ENCODE data around the gene DNAH2. TPM values are rescaled to one million over a fixed set of nuclear protein-coding genes. Genes with fewer than 3 reads are reported as not detected.
A peak's percentile ranks its signal among the peaks of the same experiment; 100 is the strongest.

The DNAH2 gene
- total and polyA plus RNA-seq, 11 donors = 0.02 to 0.56 (median 0.05) TPM; not detected in 4

DNA sequence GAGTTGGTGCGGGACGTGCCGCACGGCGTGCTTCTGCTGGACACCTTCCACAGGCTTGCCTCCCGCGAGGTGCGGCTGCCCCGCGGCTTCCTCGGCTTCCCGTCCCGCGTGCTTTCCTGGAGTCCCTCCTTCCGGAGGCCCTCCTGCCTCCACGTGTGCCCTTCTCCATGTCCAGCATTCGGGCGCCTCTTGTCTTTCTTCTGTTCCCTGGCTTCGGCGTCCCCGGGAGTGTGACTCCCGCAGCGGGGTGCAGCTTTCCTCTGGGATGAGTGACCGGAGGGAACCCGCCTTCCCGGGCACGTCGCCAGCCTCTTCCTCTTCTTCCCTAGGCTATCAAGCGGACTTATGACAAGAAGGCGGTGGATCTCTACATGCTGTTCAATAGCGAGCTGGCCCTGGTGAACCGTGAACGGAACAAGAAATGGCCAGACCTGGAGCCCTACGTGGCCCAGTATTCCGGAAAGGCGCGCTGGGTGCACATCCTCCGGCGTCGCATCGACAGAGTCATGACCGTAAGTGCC lies 23.0 kb downstream of the DNAH2 start:
- H3K4me1 ChIP-seq = peaks cover 0 to 13% (median 0%) of the 10 kb centered on the region in 12 donors
- no peak for TF ChIP-seq POLR2A (IDR thresholded peaks at IDR 0.05)
- TF ChIP-seq, protein P1, sequence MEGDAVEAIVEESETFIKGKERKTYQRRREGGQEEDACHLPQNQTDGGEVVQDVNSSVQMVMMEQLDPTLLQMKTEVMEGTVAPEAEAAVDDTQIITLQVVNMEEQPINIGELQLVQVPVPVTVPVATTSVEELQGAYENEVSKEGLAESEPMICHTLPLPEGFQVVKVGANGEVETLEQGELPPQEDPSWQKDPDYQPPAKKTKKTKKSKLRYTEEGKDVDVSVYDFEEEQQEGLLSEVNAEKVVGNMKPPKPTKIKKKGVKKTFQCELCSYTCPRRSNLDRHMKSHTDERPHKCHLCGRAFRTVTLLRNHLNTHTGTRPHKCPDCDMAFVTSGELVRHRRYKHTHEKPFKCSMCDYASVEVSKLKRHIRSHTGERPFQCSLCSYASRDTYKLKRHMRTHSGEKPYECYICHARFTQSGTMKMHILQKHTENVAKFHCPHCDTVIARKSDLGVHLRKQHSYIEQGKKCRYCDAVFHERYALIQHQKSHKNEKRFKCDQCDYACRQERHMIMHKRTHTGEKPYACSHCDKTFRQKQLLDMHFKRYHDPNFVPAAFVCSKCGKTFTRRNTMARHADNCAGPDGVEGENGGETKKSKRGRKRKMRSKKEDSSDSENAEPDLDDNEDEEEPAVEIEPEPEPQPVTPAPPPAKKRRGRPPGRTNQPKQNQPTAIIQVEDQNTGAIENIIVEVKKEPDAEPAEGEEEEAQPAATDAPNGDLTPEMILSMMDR (IDR thresholded peaks at IDR 0.05) = no peak
- peak overlapping the region in 8 of 12 donors; percentile 12 to 35 (median 24) for H3K4me3 ChIP-seq
- H3K9me3 ChIP-seq = no peaks in the 10 kb centered on the region
- peaks cover 0 to 13% (median 4%) of the 10 kb centered on the region in 9 donors for H3K27me3 ChIP-seq
- ATAC-seq (peak in 1 of 4 donors; percentile 30), DNase-seq (no peak)
- no peaks in the 10 kb centered on the region for H3K36me3 ChIP-seq
- WGBS, 4 donors = 46 to 66% (median 63%) methylated on average over 42 of the region's 42 CpGs
- H3K27ac ChIP-seq = no peak overlapping the region
- intact Hi-C loops (cut with DNase I) = loop anchor here (5.0 to 10.0 kb wide), 13 partner anchors 74 to 317 kb away; partner anchors contain the start of genes CYB5D1 (in 6 of the 10), NAA38 (in 6 of the 10) and TMEM88 (in 6 of the 10)

DNA sequence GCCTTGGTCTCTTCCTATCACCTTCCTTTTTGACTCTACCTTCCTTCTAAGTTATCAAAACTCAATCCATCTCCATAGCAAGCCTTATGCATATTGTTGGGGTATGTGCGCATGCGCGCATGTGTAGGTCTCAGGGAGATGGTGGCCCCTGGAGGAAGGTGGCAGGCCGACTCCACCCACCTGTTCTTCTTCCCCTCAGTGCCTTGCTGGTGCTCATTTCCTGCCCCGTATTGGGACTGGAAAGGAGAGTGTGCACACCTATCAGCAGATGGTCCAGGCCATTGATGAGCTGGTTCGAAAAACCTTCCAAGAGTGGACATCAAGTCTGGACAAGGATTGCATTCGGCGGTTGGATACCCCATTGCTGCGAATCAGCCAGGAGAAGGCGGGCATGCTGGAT lies 25.2 kb downstream of the DNAH2 start:
- no peak for TF ChIP-seq POLR2A (IDR thresholded peaks at IDR 0.05)
- TF ChIP-seq, protein P1 (IDR thresholded peaks at IDR 0.05) = no peak
- Histone ChIP-seq H3K4me1 (peaks cover 0 to 13% (median 2%) of the 10 kb centered on the region in 12 donors), H3K27ac (no peak overlapping the region), H3K9me3 (no peaks in the 10 kb centered on the region), H3K36me3 (no peaks in the 10 kb centered on the region), H3K4me3 (no peak overlapping the region), H3K27me3 (peaks cover 0 to 13% (median 3%) of the 10 kb centered on the region in 9 donors)
- ATAC-seq = no peak
- intact Hi-C loops (cut with DNase I) = loop anchor here (2.0 to 10.0 kb wide), 16 partner anchors 72 to 315 kb away; partner anchors contain the start of genes CYB5D1 (in 6 of the 10), NAA38 (in 6 of the 10) and TMEM88 (in 6 of the 10)
- WGBS, 4 donors = 56 to 71% (median 65%) methylated on average over 10 of the region's 10 CpGs
- no peak for DNase-seq

DNA sequence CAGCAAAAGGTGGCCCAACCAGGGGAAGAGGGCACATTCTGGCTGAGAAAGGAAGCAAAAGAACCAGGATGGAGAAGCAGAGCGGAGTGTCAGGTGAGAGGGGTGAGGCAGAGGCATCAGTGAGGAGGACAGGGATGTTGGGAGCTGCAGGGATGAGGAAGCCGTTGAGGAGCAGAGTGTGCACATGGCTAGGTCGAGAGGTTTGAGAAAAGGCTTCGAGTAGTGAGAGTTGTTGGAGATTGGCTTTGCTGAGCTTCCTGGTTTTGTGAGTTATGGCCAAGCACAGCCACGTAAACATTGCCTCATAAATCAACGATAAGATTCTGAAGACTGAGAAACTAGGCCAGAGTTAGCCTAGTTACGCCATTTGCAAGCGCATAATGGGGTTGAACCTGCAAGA lies 26.9 kb downstream of the DNAH2 start:
- Histone ChIP-seq H3K4me1 (peaks cover 0 to 18% (median 5%) of the 10 kb centered on the region in 12 donors), H3K4me3 (no peak overlapping the region), H3K27me3 (peaks cover 0 to 13% (median 3%) of the 10 kb centered on the region in 9 donors), H3K9me3 (no peaks in the 10 kb centered on the region), H3K27ac (no peak overlapping the region), H3K36me3 (no peaks in the 10 kb centered on the region)
- TF ChIP-seq, protein P1 (IDR thresholded peaks at IDR 0.05) = no peak
- no peak for TF ChIP-seq POLR2A (IDR thresholded peaks at IDR 0.05)
- WGBS, 4 donors = 73 to 80% (median 79%) methylated on average over 8 of the region's 8 CpGs
- no peak for ATAC-seq
- intact Hi-C loops (cut with DNase I) = loop anchor here (5.0 to 10.0 kb wide), 13 partner anchors 70 to 313 kb away; partner anchors contain the start of genes CYB5D1 (in 6 of the 10), NAA38 (in 6 of the 10) and TMEM88 (in 6 of the 10)
- no peak for DNase-seq

DNA sequence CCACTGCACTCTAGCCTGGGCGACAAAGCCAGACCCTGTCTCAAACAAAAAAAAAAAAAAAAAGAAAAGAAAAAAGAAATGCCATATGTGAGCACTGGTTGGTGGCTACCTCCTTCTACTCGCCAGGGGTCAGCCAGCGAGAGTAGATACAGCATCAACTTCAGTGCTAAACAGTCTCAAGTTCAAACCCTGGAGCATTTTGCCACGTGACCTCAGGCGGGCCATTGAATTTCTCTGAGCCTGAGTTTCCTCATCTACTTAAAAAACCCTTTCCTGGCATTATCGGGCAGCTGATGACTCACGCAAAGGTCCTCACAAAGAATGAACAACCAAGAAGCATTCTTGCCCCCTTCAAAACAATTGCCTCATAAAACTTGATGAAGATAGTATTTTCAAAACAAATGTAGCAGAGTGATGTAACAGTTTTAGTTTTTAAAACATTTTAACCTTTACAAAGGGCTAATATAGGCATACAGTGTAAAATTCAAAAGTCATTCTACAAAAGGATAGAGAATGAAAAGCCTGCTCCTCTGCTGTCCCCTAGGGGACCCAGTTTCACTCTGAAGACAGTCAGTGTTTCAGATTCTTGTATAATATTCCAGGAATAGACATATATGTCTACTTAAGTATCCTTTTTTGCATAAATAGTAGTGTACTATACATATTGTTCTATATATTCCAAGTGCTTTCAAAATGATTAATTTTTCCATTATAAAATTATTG lies 28.4 kb downstream of the DNAH2 start:
- intact Hi-C loops (cut with DNase I) = loop anchor here (5.0 to 10.0 kb wide), 9 partner anchors 69 to 309 kb away; partner anchors contain the start of genes CYB5D1 (in 6 of the 10), NAA38 (in 6 of the 10) and TMEM88 (in 6 of the 10)
- peaks cover 0 to 6% (median 0%) of the 10 kb centered on the region in 12 donors for H3K9me3 ChIP-seq
- DNase-seq (no peak), ATAC-seq (no peak)
- H3K27me3 ChIP-seq = peaks cover 0 to 5% (median 0%) of the 10 kb centered on the region in 9 donors
- H3K27ac ChIP-seq = no peak overlapping the region
- no peak overlapping the region for H3K4me3 ChIP-seq
- no peaks in the 10 kb centered on the region for H3K36me3 ChIP-seq
- no peak for TF ChIP-seq POLR2A (IDR thresholded peaks at IDR 0.05)
- TF ChIP-seq, protein P1 (IDR thresholded peaks at IDR 0.05) = no peak
- H3K4me1 ChIP-seq = peaks cover 0 to 10% (median 5%) of the 10 kb centered on the region in 12 donors
- 63 to 73% (median 67%) methylated on average over 7 of the region's 7 CpGs for WGBS, 4 donors
